SK-N-SH treated with all-trans-retinoic acid at 6 μM for 48 hours (cell line): ENCODE measurements around the gene GPR137B.

ENCODE experiments used
- ATAC-seq: fragments of 200-7000 bp; cut with Tn5 transposase; 3 replicates; pipeline ENCODE4 v1.9.1; 2020; ENCODE audit warnings: mild to moderate bottlenecking, moderate library complexity
- ARNTL ChIP-seq: fragments of 450-650 bp; formaldehyde crosslinking; IDR thresholded peaks from 2 replicates; pipeline ENCODE4 v1.5.0; 2020; ENCODE audit warnings: low read depth, mild to moderate bottlenecking, moderate library complexity, borderline replicate concordance
- BACH2 ChIP-seq: fragments of 250-450 bp; sonication (Bioruptor Pico); IDR thresholded peaks from 2 replicates; pipeline ENCODE4 v1.9.0; 2021; ENCODE audit warnings: mild to moderate bottlenecking, borderline replicate concordance
- CSDC2 ChIP-seq: fragments of 250-450 bp; sonication (Bioruptor Pico); IDR thresholded peaks from 2 replicates; pipeline ENCODE4 v1.5.0; 2020; ENCODE audit warnings: mild to moderate bottlenecking, moderate library complexity
- ESRRG ChIP-seq: fragments of 250-450 bp; sonication (Bioruptor Pico); IDR thresholded peaks from 2 replicates; pipeline ENCODE4 v1.6.1; 2021; ENCODE audit warnings: mild to moderate bottlenecking
- GLIS3 ChIP-seq: fragments of 250-450 bp; sonication (Bioruptor Pico); IDR thresholded peaks from 2 replicates; pipeline ENCODE4 v1.5.0; 2020; ENCODE audit warnings: mild to moderate bottlenecking, moderate library complexity
- ISL1 ChIP-seq: fragments of 250-450 bp; sonication (Bioruptor Pico); IDR thresholded peaks from 2 replicates; pipeline ENCODE4 v2.1.2; 2022; ENCODE audit warnings: mild to moderate bottlenecking, moderate library complexity
- OSR1 ChIP-seq: fragments of 250-450 bp; sonication (Bioruptor Pico); IDR thresholded peaks from 2 replicates; pipeline ENCODE4 v1.8.0; 2022; ENCODE audit warnings: moderate library complexity, mild to moderate bottlenecking, inconsistent platforms
- PATZ1 ChIP-seq: fragments of 250-450 bp; sonication (Bioruptor Pico); IDR thresholded peaks from 2 replicates; pipeline ENCODE4 v1.8.0; 2020; ENCODE audit warnings: mild to moderate bottlenecking, moderate library complexity, borderline replicate concordance
- POU6F1 ChIP-seq: fragments of 250-450 bp; sonication (Bioruptor Pico); IDR thresholded peaks from 2 replicates; pipeline ENCODE4 v1.8.0; 2021; ENCODE audit warnings: low read depth, mild to moderate bottlenecking, moderate library complexity, borderline replicate concordance
- PPARA ChIP-seq: fragments of 250-450 bp; sonication (Bioruptor Pico); IDR thresholded peaks from 2 replicates; pipeline ENCODE4 v1.5.0; 2020; ENCODE audit warnings: mild to moderate bottlenecking, borderline replicate concordance
- RARB ChIP-seq: fragments of 250-450 bp; sonication (Bioruptor Pico); IDR thresholded peaks from 2 replicates; pipeline ENCODE4 v1.8.0; 2021; ENCODE audit warnings: mild to moderate bottlenecking, moderate library complexity
- SNAI2 ChIP-seq: fragments of 250-450 bp; sonication (Bioruptor Pico); IDR thresholded peaks from 2 replicates; pipeline ENCODE4 v1.5.0; 2020; ENCODE audit warnings: mild to moderate bottlenecking, moderate library complexity
- TCF4 ChIP-seq: fragments of 250-450 bp; sonication (Bioruptor Pico); IDR thresholded peaks from 2 replicates; pipeline ENCODE4 v1.8.0; 2021; ENCODE audit warnings: mild to moderate bottlenecking, moderate library complexity, borderline replicate concordance
- TOX ChIP-seq: fragments of 250-450 bp; sonication (Bioruptor Pico); IDR thresholded peaks from 2 replicates; pipeline ENCODE4 v1.8.0; 2021; ENCODE audit warnings: mild to moderate bottlenecking, moderate library complexity, borderline replicate concordance
- TSHZ2 ChIP-seq: fragments of 250-450 bp; sonication (Bioruptor Pico); IDR thresholded peaks from 2 replicates; pipeline ENCODE4 v1.5.0; 2020; ENCODE audit warnings: mild to moderate bottlenecking, moderate library complexity
- ZC3H10 ChIP-seq: fragments of 250-450 bp; sonication (Bioruptor Pico); IDR thresholded peaks from 2 replicates; pipeline ENCODE4 v1.5.1; 2021; ENCODE audit warnings: mild to moderate bottlenecking, moderate library complexity
- ZFP3 ChIP-seq: fragments of 250-450 bp; sonication (Bioruptor Pico); IDR thresholded peaks from 2 replicates; pipeline ENCODE4 v1.5.0; 2020; ENCODE audit warnings: mild to moderate bottlenecking, moderate library complexity
- ZFP30 ChIP-seq: fragments of 450-650 bp; formaldehyde crosslinking; IDR thresholded peaks from 2 replicates; pipeline ENCODE4 v1.5.0; 2022; ENCODE audit warnings: mild to moderate bottlenecking, moderate library complexity
- ZNF565 ChIP-seq: fragments of 450-650 bp; formaldehyde crosslinking; conservative IDR thresholded peaks from 2 replicates; pipeline ENCODE4 v1.5.0; 2020; ENCODE audit warnings: low read depth, mild to moderate bottlenecking, moderate library complexity
- ZNF70 ChIP-seq: fragments of 450-650 bp; formaldehyde crosslinking; IDR thresholded peaks from 2 replicates; pipeline ENCODE4 v1.5.0; 2020; ENCODE audit warnings: mild to moderate bottlenecking, moderate library complexity
- ZNF8 ChIP-seq: fragments of 450-650 bp; formaldehyde crosslinking; IDR thresholded peaks from 2 replicates; pipeline ENCODE4 v1.5.0; 2020; ENCODE audit warnings: mild to moderate bottlenecking, moderate library complexity

Gene GPR137B

GRCh38 chr1:236144446-236145150 is 2.3 kb downstream of the GPR137B start:
- no peak for ATAC-seq
- no peak for TF ChIP-seq ARNTL (CRISPR knock-in tag)
- TF ChIP-seq ESRRG (CRISPR knock-in tag) = no peak
- no peak for TF ChIP-seq ZNF70
- no peak for TF ChIP-seq ZFP30 (CRISPR knock-in tag)
- TF ChIP-seq BACH2 (CRISPR knock-in tag) = no peak
- TF ChIP-seq TCF4 (CRISPR knock-in tag) = no peak
- TF ChIP-seq, all 23 proteins: peak for 0

- TF ChIP-seq POU6F1 = no peak
- no peak for TF ChIP-seq ARNTL (CRISPR knock-in tag)
- TF ChIP-seq ZFP30 (CRISPR knock-in tag) = no peak
- TF ChIP-seq TSHZ2 (CRISPR knock-in tag) = no peak
- no peak for TF ChIP-seq ISL1 (CRISPR knock-in tag)
- no peak for TF ChIP-seq ZNF8 (CRISPR knock-in tag)
- TF ChIP-seq ZC3H10 = no peak
- no peak for TF ChIP-seq TOX (CRISPR knock-in tag)
- TF ChIP-seq SNAI2 (CRISPR knock-in tag) = no peak
- TF ChIP-seq BACH2 (CRISPR knock-in tag) = no peak
- no peak for TF ChIP-seq OSR1
- TF ChIP-seq ESRRG (CRISPR knock-in tag) = no peak
- TF ChIP-seq ZFP3 (CRISPR knock-in tag) = no peak
- TF ChIP-seq ZNF70 = no peak
- no peak for TF ChIP-seq RARB (CRISPR knock-in tag)
- ATAC-seq = no peak
Observed at GRCh38 chr1:236147068-236147467, 4.7 kb downstream of the GPR137B start.

- no peak for TF ChIP-seq ZNF8 (CRISPR knock-in tag)
- no peak for TF ChIP-seq PPARA (CRISPR knock-in tag)
- no peak for TF ChIP-seq ZC3H10
- no peak for TF ChIP-seq ESRRG (CRISPR knock-in tag)
- TF ChIP-seq ZNF565 (CRISPR knock-in tag) = no peak
- TF ChIP-seq ZNF70 = no peak
- TF ChIP-seq TCF4 (CRISPR knock-in tag) = no peak
- no peak for TF ChIP-seq PATZ1
- TF ChIP-seq POU6F1 = no peak
- TF ChIP-seq RARB (CRISPR knock-in tag) = no peak
- no peak for TF ChIP-seq GLIS3 (CRISPR knock-in tag)
- no peak for TF ChIP-seq CSDC2 (CRISPR knock-in tag)
- no peak for ATAC-seq
Observed at GRCh38 chr1:236147521-236148469, 5.5 kb downstream of the GPR137B start.
